GM23338 (cell line): ENCODE data around the gene GJC3. TPM values are rescaled to one million over a fixed set of nuclear protein-coding genes. Genes with fewer than 3 reads are reported as not detected.
"Not testable (repeated sequence)": the region's sequence is repeated elsewhere in the genome, so short reads cannot be mapped to it uniquely, and the experiment has no call there.

ENCODE experiments used
- ATAC-seq: fragments of 200-7000 bp; cut with Tn5 transposase; 3 replicates; pipeline ENCODE4 v1.9.1; 2020
- DNase-seq: peaks from one replicate; pipeline ENCODE4 v3.0.0-alpha.2; 2015; ENCODE audit warnings: low spot score
- H2AFZ ChIP-seq: fragments of 200-600 bp; sonication (generic); 2 replicates; pipeline ENCODE4 v1.8.0; 2016; ENCODE audit warnings: antibody characterized with exemption, mild to moderate bottlenecking, moderate library complexity
- H3F3A ChIP-seq: fragments of 200-600 bp; sonication (generic); replicated peaks from 2 replicates; pipeline ENCODE4 v1.8.0; 2017; ENCODE audit warnings: antibody characterized with exemption, mixed run types, low read depth
- H3K27ac ChIP-seq: fragments of 200-600 bp; sonication (generic); 2 replicates; pipeline ENCODE4 v1.6.1; 2016; ENCODE audit warnings: low read depth
- H3K27me3 ChIP-seq: fragments of 200-600 bp; sonication (generic); 2 replicates; pipeline ENCODE4 v1.8.0; 2016; ENCODE audit warnings: mild to moderate bottlenecking, mixed run types, moderate library complexity; ENCODE audit not compliant: insufficient read depth
- H3K36me3 ChIP-seq: fragments of 200-600 bp; sonication (generic); 2 replicates; pipeline ENCODE4 v1.8.0; 2016; ENCODE audit warnings: mild to moderate bottlenecking; ENCODE audit not compliant: insufficient read depth
- H3K4me1 ChIP-seq: fragments of 200-600 bp; sonication (generic); 2 replicates; pipeline ENCODE4 v1.8.0; 2016; ENCODE audit warnings: mild to moderate bottlenecking, moderate library complexity; ENCODE audit not compliant: insufficient read depth
- H3K4me2 ChIP-seq: fragments of 200-600 bp; sonication (generic); 2 replicates; pipeline ENCODE4 v1.7.1; 2017; ENCODE audit warnings: mixed run types
- H3K4me3 ChIP-seq: fragments of 200-600 bp; sonication (generic); 2 replicates; pipeline ENCODE4 v1.6.1; 2016; ENCODE audit warnings: mixed run types
- H3K79me2 ChIP-seq: fragments of 200-600 bp; sonication (generic); replicated peaks from 2 replicates; pipeline ENCODE4 v1.8.0; 2017; ENCODE audit warnings: mild to moderate bottlenecking; ENCODE audit not compliant: insufficient read depth
- H3K9me2 ChIP-seq: fragments of 200-600 bp; sonication (generic); 2 replicates; pipeline ENCODE4 v1.8.0; 2017; ENCODE audit not compliant: insufficient read depth
- H4K20me1 ChIP-seq: fragments of 200-600 bp; sonication (generic); replicated peaks from 2 replicates; pipeline ENCODE4 v1.8.0; 2017; ENCODE audit warnings: mild to moderate bottlenecking; ENCODE audit not compliant: insufficient read depth
- H3K27ac Mint-ChIP-seq: 2 replicates; pipeline ENCODE4 v1.8.0; 2020; ENCODE audit warnings: inconsistent platforms, mild to moderate bottlenecking, moderate library complexity, mixed read lengths
- H3K27me3 Mint-ChIP-seq: 3 replicates; pipeline ENCODE4 v1.8.0; 2022; ENCODE audit warnings: low read depth, mild to moderate bottlenecking, moderate library complexity, mixed read lengths, inconsistent platforms; ENCODE audit not compliant: insufficient read depth, poor library complexity
- H3K36me3 Mint-ChIP-seq: 3 replicates; pipeline ENCODE4 v1.8.0; 2021; ENCODE audit warnings: low read depth, mild to moderate bottlenecking, inconsistent platforms, moderate library complexity, mixed read lengths
- H3K4me1 Mint-ChIP-seq: 3 replicates; pipeline ENCODE4 v1.8.0; 2020; ENCODE audit warnings: mild to moderate bottlenecking, inconsistent platforms, mixed read lengths
- H3K4me3 Mint-ChIP-seq: 3 replicates; pipeline ENCODE4 v1.8.0; 2021; ENCODE audit warnings: moderate library complexity, mild to moderate bottlenecking, inconsistent platforms, mixed read lengths
- H3K9me3 Mint-ChIP-seq: 3 replicates; pipeline ENCODE4 v1.8.0; 2020; ENCODE audit warnings: moderate library complexity, mild to moderate bottlenecking, inconsistent platforms, mixed read lengths
- CREB1 ChIP-seq: fragments of 250-450 bp; sonication (Bioruptor Pico); IDR thresholded peaks from 2 replicates; pipeline ENCODE4 v1.5.0; 2020; ENCODE audit warnings: low read depth, mild to moderate bottlenecking, moderate library complexity
- CTCF ChIP-seq, 2 experiments: fragments of 200-600 bp in 1 of 2; sonication (generic) in 1 of 2; conservative IDR thresholded peaks; 2 replicates each; pipeline versions ENCODE4 v1.5.1 to v1.6.1; 2016 to 2017; ENCODE audit warnings: antibody characterized with exemption in 2 of 2, low read depth in 2 of 2, mild to moderate bottlenecking in 2 of 2, moderate library complexity in 1 of 2
- EZH2 ChIP-seq: fragments of 200-600 bp; sonication (generic); IDR thresholded peaks from one replicate; pipeline ENCODE4 v1.8.0; 2017; ENCODE audit warnings: antibody characterized with exemption, mild to moderate bottlenecking, low read depth; ENCODE audit not compliant: unreplicated experiment
- EZH2phosphoT487 ChIP-seq: fragments of 200-600 bp; sonication (generic); IDR thresholded peaks from one replicate; pipeline ENCODE4 v1.8.1; 2018; ENCODE audit warnings: antibody characterized with exemption; ENCODE audit not compliant: unreplicated experiment
- JUNB ChIP-seq: IDR thresholded peaks from one replicate; pipeline ENCODE4 v1.6.1; 2016; ENCODE audit warnings: antibody characterized with exemption; ENCODE audit not compliant: unreplicated experiment
- NANOG ChIP-seq: IDR thresholded peaks from 2 replicates; pipeline ENCODE4 v1.6.1; 2016; ENCODE audit warnings: antibody characterized with exemption, borderline replicate concordance
- POLR2AphosphoS5 ChIP-seq: IDR thresholded peaks from 2 replicates; pipeline ENCODE4 v1.6.1; 2016; ENCODE audit warnings: antibody characterized with exemption, low read depth
- STAT1 ChIP-seq: IDR thresholded peaks from one replicate; pipeline ENCODE4 v1.6.1; 2016; ENCODE audit warnings: antibody characterized with exemption; ENCODE audit not compliant: unreplicated experiment
- ZNF114 ChIP-seq: fragments of 250-450 bp; sonication (Bioruptor Pico); IDR thresholded peaks from 2 replicates; pipeline ENCODE4 v1.5.0; 2020; ENCODE audit warnings: mild to moderate bottlenecking, moderate library complexity
- ZNF331 ChIP-seq: fragments of 250-450 bp; sonication (Bioruptor Pico); IDR thresholded peaks from 2 replicates; pipeline ENCODE4 v1.5.0; 2020; ENCODE audit warnings: low read depth, mild to moderate bottlenecking, moderate library complexity
- polyA plus RNA-seq: library from polyadenylated mRNA; unstranded; fragments of >200 nt; fragmentation: Nextera tagmentation; extraction: Ambion mirVana; gene quantifications from 2 replicates; pipeline ENCODE4 v1.2.1, GENCODE V29; 2016
- total RNA-seq: library from RNA; depleted of rRNA; stranded (reverse); fragments of >200 nt; shearing (Covaris generic); gene quantifications from 2 replicates; pipeline ENCODE4 v1.2.3, GENCODE V29; 2014
- TF ChIP-seq, protein P1 (sequence below): IDR thresholded peaks from 2 replicates; pipeline ENCODE4 v1.6.1; 2016; ENCODE audit warnings: antibody characterized with exemption

GJC3 gene
- total and polyA plus RNA-seq, 2 experiments from 2014 or later = 0.56 to 3.1 TPM

DNA sequence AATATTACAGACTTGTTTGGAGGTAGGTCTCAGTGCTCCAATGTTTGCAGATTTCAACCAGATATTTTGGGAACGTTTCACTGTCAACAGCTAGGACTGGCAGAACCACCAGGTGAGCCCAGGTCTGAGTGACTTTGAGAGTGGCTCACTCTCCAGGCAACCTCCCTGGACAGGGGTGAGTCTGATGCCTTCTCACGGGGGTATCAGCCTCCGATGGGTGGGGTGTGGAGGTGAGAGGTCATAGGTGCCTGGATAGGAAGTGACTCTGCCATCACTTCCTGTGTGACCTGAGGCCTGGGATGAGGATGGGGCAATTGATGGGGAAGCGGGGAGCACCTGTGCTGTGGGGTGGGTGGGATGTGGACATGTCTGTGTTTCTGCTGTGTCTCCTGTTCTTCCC, 41.8 kb upstream of the GJC3 start:
- Histone ChIP-seq H2AFZ (no peak overlapping the region), H3K9me2 (peaks cover 6% of the 10 kb centered on the region), H3K27me3 (no peaks in the 10 kb centered on the region), H3K4me1 (no peaks in the 10 kb centered on the region), H3K36me3 (no peaks in the 10 kb centered on the region), H3F3A (no peaks in the 10 kb centered on the region), H4K20me1 (no peaks in the 10 kb centered on the region), H3K79me2 (no peaks in the 10 kb centered on the region), H3K27ac (no peak overlapping the region), H3K4me3 (no peak overlapping the region), H3K4me2 (no peak overlapping the region)
- Mint-ChIP-seq H3K4me3 (no peak overlapping the region), H3K27me3 (peaks cover 5% of the 10 kb centered on the region), H3K27ac (no peak overlapping the region), H3K4me1 (no peaks in the 10 kb centered on the region; the same call in 2 of the 3 replicates), H3K36me3 (no peaks in the 10 kb centered on the region; the same call in 2 of the 3 replicates), H3K9me3 (no peaks in the 10 kb centered on the region)
- TF ChIP-seq ZNF331 (CRISPR knock-in tag) = no peak
- no peak for TF ChIP-seq NANOG
- no peak for TF ChIP-seq POLR2AphosphoS5
- no peak for TF ChIP-seq CTCF (conservative IDR thresholded peaks at IDR 0.05; ENCODE audit: low read depth in 2 of 2)
- no peak for TF ChIP-seq ZNF114 (CRISPR knock-in tag)
- no peak for TF ChIP-seq CREB1 (CRISPR knock-in tag)
- TF ChIP-seq, protein P1, sequence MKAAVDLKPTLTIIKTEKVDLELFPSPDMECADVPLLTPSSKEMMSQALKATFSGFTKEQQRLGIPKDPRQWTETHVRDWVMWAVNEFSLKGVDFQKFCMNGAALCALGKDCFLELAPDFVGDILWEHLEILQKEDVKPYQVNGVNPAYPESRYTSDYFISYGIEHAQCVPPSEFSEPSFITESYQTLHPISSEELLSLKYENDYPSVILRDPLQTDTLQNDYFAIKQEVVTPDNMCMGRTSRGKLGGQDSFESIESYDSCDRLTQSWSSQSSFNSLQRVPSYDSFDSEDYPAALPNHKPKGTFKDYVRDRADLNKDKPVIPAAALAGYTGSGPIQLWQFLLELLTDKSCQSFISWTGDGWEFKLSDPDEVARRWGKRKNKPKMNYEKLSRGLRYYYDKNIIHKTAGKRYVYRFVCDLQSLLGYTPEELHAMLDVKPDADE = no peak
- no peak for TF ChIP-seq JUNB
- no peak for TF ChIP-seq EZH2phosphoT487
- TF ChIP-seq EZH2 = no peak
- no peak for TF ChIP-seq STAT1
- DNase-seq (no peak), ATAC-seq (no peak)

GRCh38 chr7:99969813-99970212, 40.4 kb upstream of the GJC3 start:
- not testable (repeated sequence) for H3K79me2 ChIP-seq, H4K20me1 ChIP-seq, H3K36me3 Mint-ChIP-seq, H3K4me3 ChIP-seq, H3K4me2 ChIP-seq, H3K27ac Mint-ChIP-seq, H3K36me3 ChIP-seq, H3K4me1 ChIP-seq, ATAC-seq, H3K4me1 Mint-ChIP-seq, H3K27ac ChIP-seq, H2AFZ ChIP-seq, H3K4me3 Mint-ChIP-seq, H3K27me3 ChIP-seq, H3K27me3 Mint-ChIP-seq, H3F3A ChIP-seq, DNase-seq, H3K9me3 Mint-ChIP-seq
- peaks cover 13% of the 10 kb centered on the region for H3K9me2 ChIP-seq
